PC-3 (cell line): ENCODE data around the gene DNAH14. TPM values are rescaled to one million over a fixed set of nuclear protein-coding genes. Genes with fewer than 3 reads are reported as not detected.

Source experiments
- ATAC-seq: fragments of 200-7000 bp; cut with Tn5 transposase; 2 replicates; pipeline ENCODE4 v1.9.1; 2020; ENCODE audit warnings: mild to moderate bottlenecking, moderate library complexity
- BruUV-seq: library from RNA; stranded (reverse); fragments of 400-500 nt; replicated peaks from 2 replicates; lab custom pipeline; 2021; lab: Mats Ljungman, UMichigan
- CTCF ChIA-PET: fragments of 300-600 bp; sonication (Branson Sonifier 250); formaldehyde crosslinking; loops from one replicate; lab custom pipeline; 2022; ENCODE audit warnings: antibody characterized with exemption; lab: Charles Lee
- POLR2A ChIA-PET: fragments of 300-600 bp; sonication (Branson Sonifier 250); formaldehyde crosslinking; loops from one replicate; lab custom pipeline; 2022; ENCODE audit warnings: antibody characterized with exemption; ENCODE audit not compliant: unreplicated experiment; lab: Charles Lee
- DNase-seq: peaks from one replicate; pipeline ENCODE4 v3.0.0-alpha.2; 2015
- H2AFZ ChIP-seq: fragments of 300-600 bp; sonication (generic); 2 replicates; pipeline ENCODE4 v1.6.0; 2016; ENCODE audit warnings: antibody characterized with exemption, low read length
- H3F3A ChIP-seq: fragments of 300-600 bp; sonication (generic); one replicate; pipeline ENCODE4 v1.6.0; 2017; ENCODE audit warnings: antibody characterized with exemption, low read length, control low read depth, mild to moderate bottlenecking; ENCODE audit not compliant: unreplicated experiment
- H3K27ac ChIP-seq: fragments of 300-600 bp; sonication (generic); 2 replicates; pipeline ENCODE4 v1.5.1; 2016; ENCODE audit warnings: mild to moderate bottlenecking, low read length
- H3K27me3 ChIP-seq: fragments of 300-600 bp; sonication (generic); 2 replicates; pipeline ENCODE4 v1.6.1; 2016; ENCODE audit warnings: low read length, mixed read lengths
- H3K36me3 ChIP-seq: fragments of 300-600 bp; sonication (generic); 2 replicates; pipeline ENCODE4 v1.6.1; 2016; ENCODE audit warnings: low read depth, mixed run types, low read length, mixed read lengths
- H3K4me1 ChIP-seq: fragments of 300-600 bp; sonication (generic); 2 replicates; pipeline ENCODE4 v1.5.1; 2016; ENCODE audit warnings: low read length; ENCODE audit not compliant: insufficient read depth
- H3K4me2 ChIP-seq: fragments of 300-600 bp; sonication (generic); 2 replicates; pipeline ENCODE4 v1.6.0; 2016; ENCODE audit warnings: low read length
- H3K4me3 ChIP-seq: fragments of 300-600 bp; sonication (generic); 2 replicates; pipeline ENCODE4 v1.5.1; 2016; ENCODE audit warnings: mild to moderate bottlenecking, low read length, mixed read lengths
- H3K79me2 ChIP-seq: fragments of 300-600 bp; sonication (generic); 2 replicates; pipeline ENCODE4 v1.6.1; 2017; ENCODE audit warnings: low read length, mixed read lengths
- H3K9ac ChIP-seq: fragments of 300-600 bp; sonication (generic); 2 replicates; pipeline ENCODE4 v1.6.0; 2016; ENCODE audit warnings: mild to moderate bottlenecking, low read length
- H3K9me2 ChIP-seq: fragments of 300-600 bp; sonication (generic); replicated peaks from 2 replicates; pipeline ENCODE4 v1.6.1; 2016; ENCODE audit warnings: mixed run types, low read length, mixed read lengths
- H3K9me3 ChIP-seq: fragments of 300-600 bp; sonication (generic); 2 replicates; pipeline ENCODE4 v1.6.1; 2016; ENCODE audit warnings: low read length, mixed read lengths
- H4K20me1 ChIP-seq: fragments of 300-600 bp; sonication (generic); 2 replicates; pipeline ENCODE4 v1.6.1; 2016; ENCODE audit warnings: low read length, mixed read lengths
- EZH2 ChIP-seq: fragments of 300-600 bp; sonication (generic); IDR thresholded peaks from one replicate; pipeline ENCODE4 v1.6.1; 2017; ENCODE audit warnings: antibody characterized with exemption, mild to moderate bottlenecking, low read length; ENCODE audit not compliant: unreplicated experiment
- EZH2phosphoT487 ChIP-seq: fragments of 300-600 bp; sonication (generic); IDR thresholded peaks from 2 replicates; pipeline ENCODE4 v1.6.1; 2018; ENCODE audit warnings: mild to moderate bottlenecking, antibody characterized with exemption, low read length, borderline replicate concordance
- intact Hi-C: fragments of 100-400 bp; cut with micrococcal nuclease; formaldehyde crosslinking; loops from 2 replicates; pipeline ENCODE4 v1.9.0; 2023
- total RNA-seq: library from RNA; depleted of rRNA; stranded (reverse); fragments of >200 nt; gene quantifications from 2 replicates; pipeline ENCODE4 v1.2.3, GENCODE V29; 2014
- TF ChIP-seq, protein P1 (sequence below): fragments of 300-600 bp; sonication (generic); conservative IDR thresholded peaks from 2 replicates; pipeline ENCODE4 v1.5.1; 2017; ENCODE audit warnings: antibody characterized with exemption, low read depth, mild to moderate bottlenecking, low read length

DNAH14 gene
- total RNA-seq, 1 experiment from 2014 or later: 42.8 TPM

GRCh38 chr1:225277445-225277844 lies 348.0 kb downstream of the DNAH14 start:
- CTCF ChIA-PET: no interaction called here
- H2AFZ ChIP-seq: no peak overlapping the region
- H3F3A ChIP-seq: no peaks in the 10 kb centered on the region
- no peaks in the 10 kb centered on the region for H4K20me1 ChIP-seq
- DNase-seq (peak; percentile 18), ATAC-seq (peak; percentile 76)
- H3K27me3 ChIP-seq: no peaks in the 10 kb centered on the region
- 0 out of 2 replicates have a peak, but pooled peaks cover 6% of the 10 kb centered on the region for H3K9me3 ChIP-seq
- BruUV-seq: no TSS peak
- H3K9me2 ChIP-seq: no peaks in the 10 kb centered on the region
- H3K79me2 ChIP-seq: no peaks in the 10 kb centered on the region
- POLR2A ChIA-PET: no interaction called here
- H3K4me3 ChIP-seq: no peak overlapping the region
- TF ChIP-seq EZH2 (no peak), EZH2phosphoT487 (no peak)
- TF ChIP-seq, protein P1, sequence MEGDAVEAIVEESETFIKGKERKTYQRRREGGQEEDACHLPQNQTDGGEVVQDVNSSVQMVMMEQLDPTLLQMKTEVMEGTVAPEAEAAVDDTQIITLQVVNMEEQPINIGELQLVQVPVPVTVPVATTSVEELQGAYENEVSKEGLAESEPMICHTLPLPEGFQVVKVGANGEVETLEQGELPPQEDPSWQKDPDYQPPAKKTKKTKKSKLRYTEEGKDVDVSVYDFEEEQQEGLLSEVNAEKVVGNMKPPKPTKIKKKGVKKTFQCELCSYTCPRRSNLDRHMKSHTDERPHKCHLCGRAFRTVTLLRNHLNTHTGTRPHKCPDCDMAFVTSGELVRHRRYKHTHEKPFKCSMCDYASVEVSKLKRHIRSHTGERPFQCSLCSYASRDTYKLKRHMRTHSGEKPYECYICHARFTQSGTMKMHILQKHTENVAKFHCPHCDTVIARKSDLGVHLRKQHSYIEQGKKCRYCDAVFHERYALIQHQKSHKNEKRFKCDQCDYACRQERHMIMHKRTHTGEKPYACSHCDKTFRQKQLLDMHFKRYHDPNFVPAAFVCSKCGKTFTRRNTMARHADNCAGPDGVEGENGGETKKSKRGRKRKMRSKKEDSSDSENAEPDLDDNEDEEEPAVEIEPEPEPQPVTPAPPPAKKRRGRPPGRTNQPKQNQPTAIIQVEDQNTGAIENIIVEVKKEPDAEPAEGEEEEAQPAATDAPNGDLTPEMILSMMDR: no peak
- intact Hi-C loops: no loop called here
- no peak overlapping the region for H3K27ac ChIP-seq
- no peaks in the 10 kb centered on the region for H3K4me1 ChIP-seq
- no peak overlapping the region for H3K4me2 ChIP-seq
- no peak overlapping the region for H3K9ac ChIP-seq
- no peaks in the 10 kb centered on the region for H3K36me3 ChIP-seq

GRCh38 chr1:225280563-225280962 lies 351.1 kb downstream of the DNAH14 start:
- DNase-seq (no peak), ATAC-seq (no peak)
- CTCF ChIA-PET: no interaction called here
- Histone ChIP-seq H3K4me3 (no peak overlapping the region), H3K27me3 (no peaks in the 10 kb centered on the region), H3K27ac (no peak overlapping the region), H4K20me1 (no peaks in the 10 kb centered on the region), H3K9ac (no peak overlapping the region), H3K36me3 (no peaks in the 10 kb centered on the region), H3K9me2 (no peaks in the 10 kb centered on the region), H2AFZ (no peak overlapping the region), H3K79me2 (no peaks in the 10 kb centered on the region), H3K4me2 (no peak overlapping the region), H3F3A (no peaks in the 10 kb centered on the region), H3K9me3 (0 out of 2 replicates have a peak, but pooled peaks cover 6% of the 10 kb centered on the region), H3K4me1 (no peaks in the 10 kb centered on the region)
- POLR2A ChIA-PET: no interaction called here
- BruUV-seq: no TSS peak
- intact Hi-C loops: no loop called here
- TF ChIP-seq EZH2 (no peak), EZH2phosphoT487 (no peak)
- TF ChIP-seq, protein P1: no peak

DNA sequence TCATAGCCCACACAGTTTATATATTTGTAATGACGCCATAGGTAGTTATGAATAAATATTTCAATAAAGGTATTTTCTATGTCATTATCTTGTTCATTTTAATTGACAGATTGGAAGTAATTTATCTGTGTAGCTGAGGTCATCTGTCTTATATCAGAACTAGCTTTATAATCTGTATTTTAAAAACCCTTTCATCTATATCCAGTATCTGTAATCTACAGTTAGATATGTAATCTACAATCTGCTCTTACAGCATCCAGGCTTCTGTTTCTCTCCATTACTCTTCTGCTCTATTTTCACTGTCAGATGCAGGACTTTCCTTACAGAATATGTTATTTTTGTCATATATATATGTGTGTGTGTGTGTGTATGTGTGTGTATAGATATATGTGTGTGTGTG lies 360.8 kb downstream of the DNAH14 start:
- Histone ChIP-seq H3K4me3 (no peak overlapping the region), H4K20me1 (no peaks in the 10 kb centered on the region), H3K79me2 (no peaks in the 10 kb centered on the region), H3K9me3 (no peaks in the 10 kb centered on the region), H3K27me3 (no peaks in the 10 kb centered on the region), H3K36me3 (no peaks in the 10 kb centered on the region), H3K27ac (no peak overlapping the region), H3K9ac (no peak overlapping the region), H3K4me1 (no peaks in the 10 kb centered on the region), H3K9me2 (no peaks in the 10 kb centered on the region), H2AFZ (no peak overlapping the region), H3F3A (no peaks in the 10 kb centered on the region), H3K4me2 (no peak overlapping the region)
- no peak for TF ChIP-seq EZH2phosphoT487
- TF ChIP-seq, protein P1: no peak
- no peak for TF ChIP-seq EZH2
- no peak for ATAC-seq
- POLR2A ChIA-PET: no interaction called here
- CTCF ChIA-PET: no interaction called here
- BruUV-seq: no TSS peak
- intact Hi-C loops: no loop called here
- DNase-seq: no peak
